ENCODE results near the gene SASH3.

The SASH3 gene

GRCh38 chrX:129823522-129823921 lies 43.8 kb downstream of the SASH3 start:
- Histone ChIP-seq H3K79me2 (ENCODE audit: low read length) (no peaks in the 10 kb centered on the region; the same call in 1 of the 2 replicates), H3K4me1 (ENCODE audit: low read length) (peaks cover 27% of the 10 kb centered on the region), H3K9ac (ENCODE audit: low read length) (peak overlapping the region; percentile 31; the same call in 1 of the 2 replicates), H3K9me3 (replicated peaks; ENCODE audit: insufficient read depth, low read length) (no peaks in the 10 kb centered on the region), H4K20me1 (ENCODE audit: insufficient read depth, low read length) (no peaks in the 10 kb centered on the region), H3K27ac (ENCODE audit: low read length) (peak overlapping the region; percentile 35; the same call in 1 of the 2 replicates), H3K4me3 (ENCODE audit: low read length) (peak overlapping the region; percentile 47), H3K27me3 (replicated peaks; ENCODE audit: insufficient read depth, low read length) (no peaks in the 10 kb centered on the region), H3K36me3 (replicated peaks; ENCODE audit: insufficient read depth, low read length) (no peaks in the 10 kb centered on the region), H3F3A (ENCODE audit: insufficient read depth, low read length) (peaks cover 11% of the 10 kb centered on the region; the same call in 1 of the 2 replicates), H3K9me2 (replicated peaks; ENCODE audit: insufficient read depth, low read length) (no peaks in the 10 kb centered on the region), H3K4me2 (ENCODE audit: low read depth, low read length) (peak overlapping the region; percentile 87), H2AFZ (ENCODE audit: low read length) (peak overlapping the region; percentile 75)
- DNase-seq, result peak; percentile 58
- no peak for TF ChIP-seq EZH2phosphoT487 (IDR thresholded peaks at IDR 0.05; ENCODE audit: low read length)
- no peak for TF ChIP-seq EZH2 (optimal IDR thresholded peaks at IDR 0.05; ENCODE audit: low read depth, low read length)
- TF ChIP-seq CTCF (IDR thresholded peaks at IDR 0.05; ENCODE audit: low read length), result no peak

GRCh38 chrX:129824620-129825019 lies 44.9 kb downstream of the SASH3 start:
- Histone ChIP-seq H3K9ac (ENCODE audit: low read length) (no peak overlapping the region), H3F3A (ENCODE audit: insufficient read depth, low read length) (peaks cover 11% of the 10 kb centered on the region; the same call in 1 of the 2 replicates), H3K9me2 (replicated peaks; ENCODE audit: insufficient read depth, low read length) (no peaks in the 10 kb centered on the region)

GRCh38 chrX:129825746-129826505 lies 46.2 kb downstream of the SASH3 start:
- peak overlapping the region; percentile 55; the same call in 1 of the 2 replicates for H3K27ac ChIP-seq (ENCODE audit: low read length)
- H3K27me3 ChIP-seq (replicated peaks; ENCODE audit: insufficient read depth, low read length), result no peaks in the 10 kb centered on the region
- peak overlapping the region; percentile 45 for H3K4me2 ChIP-seq (ENCODE audit: low read depth, low read length)
- H3K79me2 ChIP-seq (ENCODE audit: low read length), result no peaks in the 10 kb centered on the region; the same call in 1 of the 2 replicates
- no peaks in the 10 kb centered on the region for H3K36me3 ChIP-seq (replicated peaks; ENCODE audit: insufficient read depth, low read length)
- H2AFZ ChIP-seq (ENCODE audit: low read length), result peak overlapping the region; percentile 74
- DNase-seq, result peak; percentile 52
- H3K4me1 ChIP-seq (ENCODE audit: low read length), result peaks cover 27% of the 10 kb centered on the region
- no peaks in the 10 kb centered on the region for H4K20me1 ChIP-seq (ENCODE audit: insufficient read depth, low read length)
- TF ChIP-seq CTCF (IDR thresholded peaks at IDR 0.05; ENCODE audit: low read length), result no peak
- no peak for TF ChIP-seq EZH2 (optimal IDR thresholded peaks at IDR 0.05; ENCODE audit: low read depth, low read length)
- no peak for TF ChIP-seq EZH2phosphoT487 (IDR thresholded peaks at IDR 0.05; ENCODE audit: low read length)
- H3F3A ChIP-seq (ENCODE audit: insufficient read depth, low read length), result peaks cover 11% of the 10 kb centered on the region; the same call in 1 of the 2 replicates
- H3K9me2 ChIP-seq (replicated peaks; ENCODE audit: insufficient read depth, low read length), result no peaks in the 10 kb centered on the region
- no peak overlapping the region for H3K4me3 ChIP-seq (ENCODE audit: low read length)
- H3K9ac ChIP-seq (ENCODE audit: low read length), result no peak overlapping the region
- H3K9me3 ChIP-seq (replicated peaks; ENCODE audit: insufficient read depth, low read length), result no peaks in the 10 kb centered on the region

More at GRCh38 chrX:129824620-129825019, 44.9 kb downstream of the SASH3 start:
- Histone ChIP-seq H3K36me3 (replicated peaks; ENCODE audit: insufficient read depth, low read length) (no peaks in the 10 kb centered on the region), H3K4me2 (ENCODE audit: low read depth, low read length) (no peak overlapping the region), H3K27me3 (replicated peaks; ENCODE audit: insufficient read depth, low read length) (no peaks in the 10 kb centered on the region), H3K9me3 (replicated peaks; ENCODE audit: insufficient read depth, low read length) (no peaks in the 10 kb centered on the region), H3K4me1 (ENCODE audit: low read length) (peaks cover 27% of the 10 kb centered on the region), H3K4me3 (ENCODE audit: low read length) (no peak overlapping the region), H3K79me2 (ENCODE audit: low read length) (no peaks in the 10 kb centered on the region; the same call in 1 of the 2 replicates), H3K27ac (ENCODE audit: low read length) (no peak overlapping the region), H2AFZ (ENCODE audit: low read length) (no peak overlapping the region), H4K20me1 (ENCODE audit: insufficient read depth, low read length) (no peaks in the 10 kb centered on the region)
- TF ChIP-seq EZH2 (optimal IDR thresholded peaks at IDR 0.05; ENCODE audit: low read depth, low read length), result no peak
- no peak for TF ChIP-seq EZH2phosphoT487 (IDR thresholded peaks at IDR 0.05; ENCODE audit: low read length)
- TF ChIP-seq CTCF (IDR thresholded peaks at IDR 0.05; ENCODE audit: low read length), result no peak
- no peak for DNase-seq
